Measurements from ENCODE around the gene THY1. TPM values are rescaled to one million over a fixed set of nuclear protein-coding genes. Genes with fewer than 3 reads are reported as not detected.

THY1 gene
- total RNA-seq = under 1 TPM; 0.18 to 0.91 TPM

- H3K27ac Mint-ChIP-seq = no peak within 1 kb of the TSS
- intact Hi-C loops (cut with DNase I, micrococcal nuclease) = no loop called here
- H3K4me3 Mint-ChIP-seq = peak within 1 kb of the TSS; percentile 55
- H3K4me1 Mint-ChIP-seq = peaks cover 20% of the 10 kb centered on the region
- no peaks in the 10 kb centered on the region for H3K36me3 Mint-ChIP-seq (ENCODE audit: low read depth)
- no peaks in the 10 kb centered on the region for H3K9me3 Mint-ChIP-seq (ENCODE audit: low read depth)
- POLR2A ChIA-PET = no interaction called here
- ATAC-seq (no peak), DNase-seq (no peak)
- CTCF ChIA-PET = interaction anchor here (0.5 kb wide), 1 partner anchor 84 kb away, joined by 4 read pairs; no protein-coding TSS in a partner anchor
- H3K27me3 Mint-ChIP-seq = peaks cover 41% of the 10 kb centered on the region
Measured at GRCh38 chr11:119422809-119423508, at the start of gene THY1. Gene THY1, minus strand, starts transcription at chr11:119423172. Its CDS starts 2,267 bp downstream, at chr11:119420905.

- Mint-ChIP-seq H3K36me3 (ENCODE audit: low read depth) (no peaks in the 10 kb centered on the region), H3K27me3 (peaks cover 26% of the 10 kb centered on the region), H3K9me3 (ENCODE audit: low read depth) (peaks cover 5% of the 10 kb centered on the region), H3K4me1 (no peaks in the 10 kb centered on the region), H3K27ac (no peak overlapping the region), H3K4me3 (no peak overlapping the region)
- intact Hi-C loops (cut with DNase I, micrococcal nuclease) = loop anchor here (5.0 kb wide), 2 partner anchors 90 to 135 kb away; partner anchors contain the start of gene USP2 (in 1 of the 2)
- ChIA-PET POLR2A (no interaction called here), CTCF (no interaction called here)
- DNase-seq (no peak), ATAC-seq (no peak)
Measured at GRCh38 chr11:119472186-119472855, 49.3 kb upstream of the THY1 start.

- ChIA-PET POLR2A (no interaction called here), CTCF (interaction anchor here (0.6 to 1.1 kb wide), 2 partner anchors 115 to 119 kb away, joined by 3 to 4 read pairs; no protein-coding TSS in a partner anchor)
- intact Hi-C loops (cut with DNase I, micrococcal nuclease) = loop anchor here (5.0 kb wide), 2 partner anchors 89 to 134 kb away; partner anchors contain the start of gene USP2 (in 1 of the 2)
- H3K27me3 Mint-ChIP-seq = peaks cover 29% of the 10 kb centered on the region
- peaks cover 10% of the 10 kb centered on the region for H3K9me3 Mint-ChIP-seq (ENCODE audit: low read depth)
- no peak overlapping the region for H3K27ac Mint-ChIP-seq
- ATAC-seq (no peak), DNase-seq (no peak)
- no peak overlapping the region for H3K4me3 Mint-ChIP-seq
- no peaks in the 10 kb centered on the region for H3K36me3 Mint-ChIP-seq (ENCODE audit: low read depth)
- no peaks in the 10 kb centered on the region for H3K4me1 Mint-ChIP-seq
Measured at GRCh38 chr11:119471329-119471728, 48.4 kb upstream of the THY1 start.

GRCh38 chr11:119470317-119471291, 47.6 kb upstream of the THY1 start:
- Mint-ChIP-seq H3K4me3 (no peak overlapping the region), H3K36me3 (ENCODE audit: low read depth) (no peaks in the 10 kb centered on the region), H3K27me3 (peaks cover 27% of the 10 kb centered on the region), H3K27ac (no peak overlapping the region), H3K4me1 (no peaks in the 10 kb centered on the region), H3K9me3 (ENCODE audit: low read depth) (peaks cover 12% of the 10 kb centered on the region)
- CTCF ChIA-PET = interaction anchor here (0.6 to 1.1 kb wide), 4 partner anchors 115 to 668 kb away, joined by 3 to 4 read pairs (median 4); no protein-coding TSS in a partner anchor
- ATAC-seq = no peak
- DNase-seq = no peak
- POLR2A ChIA-PET = no interaction called here
- intact Hi-C loops (cut with DNase I, micrococcal nuclease) = loop anchor here (5.0 kb wide), 2 partner anchors 88 to 133 kb away; partner anchors contain the start of gene USP2 (in 1 of the 2)

- CTCF ChIA-PET = interaction anchor here (0.6 kb wide), 1 partner anchor 46 kb away, joined by 3 read pairs; no protein-coding TSS in a partner anchor
- peaks cover 30% of the 10 kb centered on the region for H3K27me3 Mint-ChIP-seq
- POLR2A ChIA-PET = no interaction called here
- ATAC-seq (no peak), DNase-seq (no peak)
- H3K36me3 Mint-ChIP-seq (ENCODE audit: low read depth) = no peaks in the 10 kb centered on the region
- intact Hi-C loops (cut with DNase I, micrococcal nuclease) = no loop called here
- no peaks in the 10 kb centered on the region for H3K4me1 Mint-ChIP-seq
- H3K4me3 Mint-ChIP-seq = no peak overlapping the region
- peaks cover 19% of the 10 kb centered on the region for H3K9me3 Mint-ChIP-seq (ENCODE audit: low read depth)
- no peak overlapping the region for H3K27ac Mint-ChIP-seq
Measured at GRCh38 chr11:119469506-119469905, 46.5 kb upstream of the THY1 start.

- Mint-ChIP-seq H3K4me3 (no peak overlapping the region), H3K9me3 (ENCODE audit: low read depth) (peaks cover 21% of the 10 kb centered on the region), H3K27me3 (peaks cover 32% of the 10 kb centered on the region), H3K36me3 (ENCODE audit: low read depth) (no peaks in the 10 kb centered on the region), H3K4me1 (no peaks in the 10 kb centered on the region), H3K27ac (no peak overlapping the region)
- DNase-seq (no peak), ATAC-seq (no peak)
- intact Hi-C loops (cut with DNase I, micrococcal nuclease) = no loop called here
- ChIA-PET POLR2A (no interaction called here), CTCF (interaction anchor here (0.6 to 2.1 kb wide), 4 partner anchors 12 to 562 kb away, joined by 3 to 9 read pairs (median 3); no protein-coding TSS in a partner anchor)
Measured at GRCh38 chr11:119468511-119468910, 45.5 kb upstream of the THY1 start.

- Mint-ChIP-seq H3K36me3 (ENCODE audit: low read depth) (no peaks in the 10 kb centered on the region), H3K9me3 (ENCODE audit: low read depth) (peaks cover 12% of the 10 kb centered on the region), H3K27me3 (peaks cover 36% of the 10 kb centered on the region), H3K4me3 (no peak overlapping the region), H3K4me1 (no peaks in the 10 kb centered on the region), H3K27ac (no peak overlapping the region)
- CTCF ChIA-PET = interaction anchor here (0.7 to 0.8 kb wide), 3 partner anchors 13 to 106 kb away, joined by 3 to 4 read pairs (median 3); no protein-coding TSS in a partner anchor
- DNase-seq (no peak), ATAC-seq (no peak)
- POLR2A ChIA-PET = no interaction called here
- intact Hi-C loops (cut with DNase I, micrococcal nuclease) = no loop called here
Measured at GRCh38 chr11:119461229-119461963, 38.4 kb upstream of the THY1 start.

- Mint-ChIP-seq H3K27me3 (peaks cover 33% of the 10 kb centered on the region), H3K4me1 (no peaks in the 10 kb centered on the region), H3K36me3 (ENCODE audit: low read depth) (no peaks in the 10 kb centered on the region), H3K4me3 (no peak overlapping the region), H3K9me3 (ENCODE audit: low read depth) (peaks cover 9% of the 10 kb centered on the region), H3K27ac (no peak overlapping the region)
- no peak for ATAC-seq
- CTCF ChIA-PET = interaction anchor here (0.7 kb wide), 1 partner anchor 14 kb away, joined by 3 read pairs; no protein-coding TSS in a partner anchor
- POLR2A ChIA-PET = no interaction called here
- no peak for DNase-seq
- intact Hi-C loops (cut with DNase I, micrococcal nuclease) = no loop called here
Measured at GRCh38 chr11:119460582-119460981, 37.6 kb upstream of the THY1 start.

GRCh38 chr11:119460097-119460496, 37.1 kb upstream of the THY1 start:
- intact Hi-C loops (cut with DNase I, micrococcal nuclease) = no loop called here
- H3K36me3 Mint-ChIP-seq (ENCODE audit: low read depth) = no peaks in the 10 kb centered on the region
- H3K4me1 Mint-ChIP-seq = no peaks in the 10 kb centered on the region
- ChIA-PET CTCF (no interaction called here), POLR2A (no interaction called here)
- no peak for ATAC-seq
- peaks cover 34% of the 10 kb centered on the region for H3K27me3 Mint-ChIP-seq
- H3K9me3 Mint-ChIP-seq (ENCODE audit: low read depth) = peaks cover 6% of the 10 kb centered on the region
- DNase-seq = no peak
- no peak overlapping the region for H3K27ac Mint-ChIP-seq
- no peak overlapping the region for H3K4me3 Mint-ChIP-seq

GRCh38 chr11:119459293-119459976, 36.5 kb upstream of the THY1 start:
- DNase-seq = no peak
- no peak overlapping the region for H3K27ac Mint-ChIP-seq
- peaks cover 1% of the 10 kb centered on the region for H3K9me3 Mint-ChIP-seq (ENCODE audit: low read depth)
- H3K27me3 Mint-ChIP-seq = peaks cover 28% of the 10 kb centered on the region
- intact Hi-C loops (cut with DNase I, micrococcal nuclease) = no loop called here
- ChIA-PET POLR2A (no interaction called here), CTCF (interaction anchor here (0.6 kb wide), 1 partner anchor 77 kb away, joined by 3 read pairs; no protein-coding TSS in a partner anchor)
- H3K4me3 Mint-ChIP-seq = no peak overlapping the region
- no peaks in the 10 kb centered on the region for H3K4me1 Mint-ChIP-seq
- no peak for ATAC-seq
- no peaks in the 10 kb centered on the region for H3K36me3 Mint-ChIP-seq (ENCODE audit: low read depth)

All from activated CD4-positive, alpha-beta T cell treated with anti-CD3 and anti-CD28 coated beads for 36 hours (primary cell).